ENCODE data around the gene TMEM235.

Gene TMEM235

GRCh38 chr17:78268951-78269905 lies 37.8 kb downstream of the TMEM235 start:
- TF ChIP-seq REST (IDR thresholded peaks at IDR 0.05; ENCODE audit: insufficient read depth in 1 of 2, low read depth in 2 of 2, low read length in 2 of 2): no peak
- peak; percentile 15 for TF ChIP-seq FOXP2 (optimal IDR thresholded peaks at IDR 0.05; ENCODE audit: borderline replicate concordance, extremely low read depth, extremely low read length, insufficient read depth)
- no peak for TF ChIP-seq TAF1 (IDR thresholded peaks at IDR 0.05; ENCODE audit: borderline replicate concordance, insufficient read depth, low read length)

GRCh38 chr17:78269955-78270381 lies 38.5 kb downstream of the TMEM235 start:
- TF ChIP-seq POLR2AphosphoS5 (IDR thresholded peaks at IDR 0.05; ENCODE audit: low read depth, low read length) (no peak), REST (IDR thresholded peaks at IDR 0.05; ENCODE audit: insufficient read depth in 1 of 2, low read depth in 2 of 2, low read length in 2 of 2) (no peak), SIN3A (IDR thresholded peaks at IDR 0.05; ENCODE audit: borderline replicate concordance, insufficient read depth, low read length) (no peak), TAF1 (IDR thresholded peaks at IDR 0.05; ENCODE audit: borderline replicate concordance, insufficient read depth, low read length) (no peak), FOXP2 (optimal IDR thresholded peaks at IDR 0.05; ENCODE audit: borderline replicate concordance, extremely low read depth, extremely low read length, insufficient read depth) (no peak)

GRCh38 chr17:78271419-78272170 lies 40.2 kb downstream of the TMEM235 start:
- no peak for TF ChIP-seq POLR2AphosphoS5 (IDR thresholded peaks at IDR 0.05; ENCODE audit: low read depth, low read length)
- TF ChIP-seq SIN3A (IDR thresholded peaks at IDR 0.05; ENCODE audit: borderline replicate concordance, insufficient read depth, low read length): no peak
- no peak for TF ChIP-seq REST (IDR thresholded peaks at IDR 0.05; ENCODE audit: insufficient read depth in 1 of 2, low read depth in 2 of 2, low read length in 2 of 2)
- TF ChIP-seq TAF1 (IDR thresholded peaks at IDR 0.05; ENCODE audit: borderline replicate concordance, insufficient read depth, low read length): no peak
- TF ChIP-seq FOXP2 (optimal IDR thresholded peaks at IDR 0.05; ENCODE audit: borderline replicate concordance, extremely low read depth, extremely low read length, insufficient read depth): no peak

GRCh38 chr17:78272181-78272913 lies 40.9 kb downstream of the TMEM235 start:
- no peak for TF ChIP-seq SIN3A (IDR thresholded peaks at IDR 0.05; ENCODE audit: borderline replicate concordance, insufficient read depth, low read length)
- TF ChIP-seq FOXP2 (optimal IDR thresholded peaks at IDR 0.05; ENCODE audit: borderline replicate concordance, extremely low read depth, extremely low read length, insufficient read depth): peak; percentile 57

- no peak for TF ChIP-seq TAF1 (IDR thresholded peaks at IDR 0.05; ENCODE audit: borderline replicate concordance, insufficient read depth, low read length)
- TF ChIP-seq FOXP2 (optimal IDR thresholded peaks at IDR 0.05; ENCODE audit: borderline replicate concordance, extremely low read depth, extremely low read length, insufficient read depth): no peak
- TF ChIP-seq SIN3A (IDR thresholded peaks at IDR 0.05; ENCODE audit: borderline replicate concordance, insufficient read depth, low read length): no peak
- no peak for TF ChIP-seq POLR2AphosphoS5 (IDR thresholded peaks at IDR 0.05; ENCODE audit: low read depth, low read length)
- TF ChIP-seq REST (IDR thresholded peaks at IDR 0.05; ENCODE audit: insufficient read depth in 1 of 2, low read depth in 2 of 2, low read length in 2 of 2): no peak
Observed at GRCh38 chr17:78272914-78273258, 41.5 kb downstream of the TMEM235 start.
